Left lung (tissue), 10 donors: Measurements from ENCODE around the gene TLE1. TPM values are rescaled to one million over a fixed set of nuclear protein-coding genes. Genes with fewer than 3 reads are reported as not detected.

Experiments used
- ATAC-seq: fragments of 200-7000 bp; cut with Tn5 transposase; one replicate; pipeline ENCODE4 v1.9.1; 2020; ENCODE audit warnings: moderate library complexity
- DNase-seq, 4 donors: peaks; one replicate each; pipeline ENCODE4 v3.0.0-alpha.2; 2013 to 2020
- H3K27ac ChIP-seq, 2 donors: fragments of 200-600 bp; sonication (generic) in 1 of 2; one replicate each; pipeline versions ENCODE4 v1.5.0 to v1.8.0; 2020 to 2021
- H3K27me3 ChIP-seq, 2 donors: fragments of 200-600 bp; sonication (generic) in 1 of 2; one replicate each; pipeline versions ENCODE4 v1.5.0 to v1.8.0; 2020 to 2021
- H3K36me3 ChIP-seq, 2 donors: fragments of 200-600 bp; sonication (generic) in 1 of 2; one replicate each; pipeline versions ENCODE4 v1.5.0 to v1.8.0; 2020 to 2021
- H3K4me1 ChIP-seq, 2 donors: fragments of 200-600 bp; one replicate each; pipeline ENCODE4 v1.8.0; 2021
- H3K4me3 ChIP-seq, 2 donors: fragments of 200-600 bp; sonication (generic) in 1 of 2; one replicate each; pipeline versions ENCODE4 v1.5.0 to v1.8.0; 2020 to 2021; ENCODE audit warnings: mild to moderate bottlenecking in 1 of 2
- H3K9me3 ChIP-seq, 2 donors: fragments of 200-600 bp; sonication (generic) in 1 of 2; one replicate each; pipeline versions ENCODE4 v1.5.0 to v1.8.0; 2020 to 2021
- intact Hi-C, 2 donors: fragments of 100-400 bp; cut with DNase I; formaldehyde crosslinking; loops; one replicate each; pipeline versions ENCODE4 v1.11.2 to v1.14.2; 2022
- polyA plus RNA-seq, 6 donors: library from polyadenylated mRNA; unstranded; fragments of 120-200 nt; gene quantifications; one replicate each; pipeline ENCODE4 v1.2.1, GENCODE V29; 2013; ENCODE audit not compliant: insufficient read length in 6 of 6
- total RNA-seq, 2 donors: library from RNA; stranded (reverse); fragmentation: NEBNext Ultra II Directional; extraction: Animal tissue kit (Norgen Biotek cat#: 25700); gene quantifications; one replicate each; pipeline ENCODE4 v1.2.1, GENCODE V29; 2021
- TF ChIP-seq, protein P1 (sequence below), 2 donors: fragments of 200-600 bp; sonication (generic) in 1 of 2; IDR thresholded peaks; one replicate each; pipeline versions ENCODE4 v1.5.0 to v1.8.0; 2021; ENCODE audit warnings: antibody characterized with exemption in 2 of 2
- donor health status: DM: no; HTN: yes; CAD: no.
- donor health status: DM: no; HTN: no; CAD: no.

Gene TLE1
- total and polyA plus RNA-seq, 8 donors = 15.1 to 44.3 (median 40.0) TPM

DNA sequence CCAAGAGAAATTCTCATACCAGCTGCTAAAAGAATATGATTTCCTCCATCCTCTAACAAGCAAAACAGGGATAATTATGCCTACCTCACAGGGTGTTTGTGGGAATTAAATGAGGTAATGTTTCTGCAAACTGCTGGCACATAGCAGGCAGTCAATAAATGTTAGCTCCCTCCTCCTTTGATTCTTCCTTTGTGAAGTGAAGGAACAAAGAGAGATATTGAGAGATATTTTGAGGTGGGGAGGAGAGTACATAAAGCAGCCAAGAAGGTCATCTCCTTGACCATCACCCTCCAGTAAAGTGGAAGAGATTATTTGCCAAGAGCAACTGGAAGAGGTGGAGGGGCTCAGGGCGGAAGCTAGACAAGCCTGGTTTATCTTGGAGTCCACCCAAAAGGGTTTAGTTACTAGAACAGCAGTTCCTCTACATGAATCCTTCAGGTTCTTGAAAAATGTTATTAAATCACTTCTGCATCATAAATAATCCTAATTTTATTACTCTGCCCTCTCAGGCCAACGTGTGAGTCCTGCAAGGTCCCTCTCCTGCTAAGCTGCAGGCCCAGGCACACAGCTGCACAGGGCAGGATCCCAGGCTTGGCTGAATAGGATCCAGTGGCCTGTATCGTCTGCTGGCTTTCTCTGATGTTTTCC lies 35.0 kb upstream of the TLE1 start:
- H3K4me3 ChIP-seq = no peak overlapping the region
- H3K27ac ChIP-seq = no peak overlapping the region
- TF ChIP-seq, protein P1, sequence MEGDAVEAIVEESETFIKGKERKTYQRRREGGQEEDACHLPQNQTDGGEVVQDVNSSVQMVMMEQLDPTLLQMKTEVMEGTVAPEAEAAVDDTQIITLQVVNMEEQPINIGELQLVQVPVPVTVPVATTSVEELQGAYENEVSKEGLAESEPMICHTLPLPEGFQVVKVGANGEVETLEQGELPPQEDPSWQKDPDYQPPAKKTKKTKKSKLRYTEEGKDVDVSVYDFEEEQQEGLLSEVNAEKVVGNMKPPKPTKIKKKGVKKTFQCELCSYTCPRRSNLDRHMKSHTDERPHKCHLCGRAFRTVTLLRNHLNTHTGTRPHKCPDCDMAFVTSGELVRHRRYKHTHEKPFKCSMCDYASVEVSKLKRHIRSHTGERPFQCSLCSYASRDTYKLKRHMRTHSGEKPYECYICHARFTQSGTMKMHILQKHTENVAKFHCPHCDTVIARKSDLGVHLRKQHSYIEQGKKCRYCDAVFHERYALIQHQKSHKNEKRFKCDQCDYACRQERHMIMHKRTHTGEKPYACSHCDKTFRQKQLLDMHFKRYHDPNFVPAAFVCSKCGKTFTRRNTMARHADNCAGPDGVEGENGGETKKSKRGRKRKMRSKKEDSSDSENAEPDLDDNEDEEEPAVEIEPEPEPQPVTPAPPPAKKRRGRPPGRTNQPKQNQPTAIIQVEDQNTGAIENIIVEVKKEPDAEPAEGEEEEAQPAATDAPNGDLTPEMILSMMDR (IDR thresholded peaks at IDR 0.05) = no peak
- intact Hi-C loops = no loop called here
- no peaks in the 10 kb centered on the region for H3K36me3 ChIP-seq
- no peaks in the 10 kb centered on the region for H3K9me3 ChIP-seq
- no peaks in the 10 kb centered on the region for H3K27me3 ChIP-seq
- H3K4me1 ChIP-seq = no peaks in the 10 kb centered on the region
- ATAC-seq (no peak), DNase-seq (peak in 1 of 4 donors; percentile 24)

DNA sequence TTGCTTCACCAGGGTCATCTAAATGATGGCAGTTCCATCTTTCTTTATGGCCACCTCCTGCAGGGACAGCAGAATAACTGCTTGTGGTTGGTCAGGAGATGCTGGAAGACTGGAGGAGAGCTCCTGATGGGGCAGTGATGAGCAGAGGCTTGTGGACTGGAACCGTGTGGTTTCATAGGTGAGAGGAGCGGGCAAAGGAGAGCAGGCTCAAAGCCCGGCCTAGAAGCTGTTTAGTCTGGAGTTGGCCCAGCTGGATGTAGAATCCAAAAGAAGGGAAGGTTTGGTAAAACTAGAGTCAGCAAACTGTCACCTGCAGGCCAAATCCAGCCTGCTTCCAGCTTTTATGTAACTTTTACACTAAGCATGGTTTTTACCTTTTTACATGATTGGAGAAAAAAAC lies 32.9 kb upstream of the TLE1 start:
- intact Hi-C loops = no loop called here
- Histone ChIP-seq H3K4me1 (no peaks in the 10 kb centered on the region), H3K4me3 (no peak overlapping the region), H3K27me3 (no peaks in the 10 kb centered on the region), H3K9me3 (no peaks in the 10 kb centered on the region), H3K36me3 (no peaks in the 10 kb centered on the region), H3K27ac (no peak overlapping the region)
- no peak for ATAC-seq
- peak in 1 of 4 donors; percentile 3 for DNase-seq
- TF ChIP-seq, protein P1 (IDR thresholded peaks at IDR 0.05) = no peak

DNA sequence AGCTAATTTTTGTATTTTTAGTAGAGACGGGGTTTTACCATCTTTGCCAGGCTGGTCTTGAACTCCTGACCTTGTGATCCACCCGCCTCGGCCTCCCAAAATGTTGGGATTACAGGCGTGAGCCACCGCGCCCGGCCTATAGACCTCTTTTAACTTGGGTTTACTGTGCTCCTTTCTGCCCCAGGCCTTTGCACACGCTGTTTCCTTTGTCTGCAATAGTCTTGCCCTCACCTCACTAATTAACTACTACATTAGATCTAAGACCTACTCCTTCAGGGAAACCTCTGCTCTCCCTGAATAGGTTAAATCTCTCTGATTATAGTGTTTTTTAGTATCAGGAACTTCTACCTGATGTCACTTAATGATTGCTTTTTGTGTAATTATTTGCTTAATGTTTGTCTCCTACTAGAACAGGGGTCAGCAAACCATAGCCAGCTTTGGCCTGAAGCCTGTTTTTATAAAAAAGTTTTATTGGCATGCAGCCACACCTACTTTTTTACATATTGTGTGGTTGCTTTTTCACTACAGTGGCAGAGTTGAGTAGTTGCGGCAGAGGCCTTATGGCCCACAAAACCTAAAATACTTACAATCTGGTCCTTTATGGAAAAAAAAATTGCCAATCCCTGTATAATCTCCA lies 31.2 kb upstream of the TLE1 start:
- Histone ChIP-seq H3K36me3 (no peaks in the 10 kb centered on the region), H3K9me3 (no peaks in the 10 kb centered on the region), H3K4me3 (no peak overlapping the region), H3K4me1 (no peaks in the 10 kb centered on the region), H3K27me3 (no peaks in the 10 kb centered on the region), H3K27ac (no peak overlapping the region)
- intact Hi-C loops = no loop called here
- peak in 1 of 4 donors; percentile 22 for DNase-seq
- no peak for ATAC-seq
- TF ChIP-seq, protein P1 (IDR thresholded peaks at IDR 0.05) = no peak

DNA sequence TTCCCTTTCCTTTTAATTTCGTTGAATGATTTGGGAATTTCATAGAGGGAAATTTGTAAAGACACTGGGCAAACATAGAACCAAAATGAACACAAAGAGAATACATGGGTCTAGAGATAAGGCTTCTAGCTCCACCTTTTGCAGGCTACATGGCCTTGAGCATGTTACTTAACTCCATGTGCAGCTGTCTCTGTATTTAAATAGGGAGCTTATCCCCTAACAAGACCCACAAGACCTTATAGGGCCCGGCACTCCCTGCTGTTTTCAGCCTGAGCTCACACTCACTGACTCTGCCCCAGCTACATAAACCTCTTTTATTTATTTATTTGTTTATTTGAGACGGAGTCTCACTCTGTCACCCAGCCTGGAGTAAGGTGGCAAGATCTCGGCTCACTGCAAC lies 30.6 kb upstream of the TLE1 start:
- intact Hi-C loops = no loop called here
- no peaks in the 10 kb centered on the region for H3K9me3 ChIP-seq
- H3K4me1 ChIP-seq = no peaks in the 10 kb centered on the region
- H3K27me3 ChIP-seq = no peaks in the 10 kb centered on the region
- no peak for ATAC-seq
- H3K27ac ChIP-seq = no peak overlapping the region
- H3K36me3 ChIP-seq = no peaks in the 10 kb centered on the region
- TF ChIP-seq, protein P1 (IDR thresholded peaks at IDR 0.05) = no peak
- H3K4me3 ChIP-seq = no peak overlapping the region
- no peak for DNase-seq

DNA sequence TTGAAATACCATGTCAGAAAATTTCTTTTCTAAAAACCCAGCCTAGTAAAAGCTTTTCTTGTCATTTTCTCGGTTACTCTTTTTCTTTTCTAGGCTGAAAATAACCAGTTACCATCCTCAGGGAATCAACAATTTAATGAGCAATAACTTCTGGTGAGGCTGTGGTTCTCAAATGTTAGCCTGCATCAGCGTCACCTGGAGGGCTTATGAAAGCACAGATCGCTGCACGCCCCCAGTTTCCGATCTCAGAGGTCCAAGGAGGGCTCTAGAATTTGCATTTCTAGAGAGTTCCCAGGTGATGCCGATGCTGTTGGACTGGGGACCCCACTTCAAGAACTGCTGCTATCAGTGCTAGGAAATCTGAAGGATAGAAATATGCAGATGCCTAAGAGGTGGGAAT lies 28.9 kb upstream of the TLE1 start:
- H3K4me3 ChIP-seq = no peak overlapping the region
- no peak overlapping the region for H3K27ac ChIP-seq
- no peaks in the 10 kb centered on the region for H3K36me3 ChIP-seq
- no peaks in the 10 kb centered on the region for H3K4me1 ChIP-seq
- ATAC-seq (no peak), DNase-seq (no peak)
- TF ChIP-seq, protein P1 (IDR thresholded peaks at IDR 0.05) = no peak
- no peaks in the 10 kb centered on the region for H3K9me3 ChIP-seq
- intact Hi-C loops = no loop called here
- no peaks in the 10 kb centered on the region for H3K27me3 ChIP-seq
